ENCODE data around the gene IL26. TPM values are rescaled to one million over a fixed set of nuclear protein-coding genes. Genes with fewer than 3 reads are reported as not detected.

The IL26 gene
- total and polyA plus RNA-seq, 2 of the 4 experiments (the other 2 are of a cell fraction), result not detected

DNA sequence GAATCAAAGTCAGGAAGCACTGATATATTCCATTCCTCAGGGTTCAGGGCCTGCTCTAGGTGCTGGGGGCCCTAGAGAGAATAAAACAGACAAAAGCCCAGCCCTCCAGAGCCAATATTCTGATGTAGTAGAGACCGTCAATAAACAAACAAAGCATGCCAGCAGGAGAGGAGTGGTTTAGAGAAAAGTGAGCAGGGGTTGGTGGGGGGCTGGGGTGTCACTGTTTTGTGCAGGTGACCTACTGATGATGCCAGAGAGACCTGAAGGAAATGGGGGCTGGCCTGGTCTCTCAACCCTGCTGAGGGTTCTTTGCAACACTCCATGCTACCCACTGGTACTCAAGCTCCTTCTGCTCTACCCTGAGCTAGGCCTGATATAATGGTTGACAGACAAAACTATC, 26.5 kb downstream of the IL26 start:
- H3K18ac ChIP-seq (ENCODE audit: low read depth, low read length), result no peak overlapping the region
- no peak overlapping the region for H2BK5ac ChIP-seq (ENCODE audit: low read depth, low read length, poor library complexity, severe bottlenecking)
- H4K5ac ChIP-seq (ENCODE audit: low read depth, low read length), result no peak overlapping the region
- ATAC-seq (ENCODE audit: low read depth) (no peak), DNase-seq (no peak)
- H2BK20ac ChIP-seq (ENCODE audit: low read depth, low read length), result no peak overlapping the region
- no peak overlapping the region for H3K9ac ChIP-seq (ENCODE audit: low read depth, low read length)
- no peak overlapping the region for H4K91ac ChIP-seq (ENCODE audit: insufficient read depth, low read depth, low read length)
- H3K4ac ChIP-seq (ENCODE audit: low read depth, low read length), result no peak overlapping the region
- no peak overlapping the region for H3K4me3 ChIP-seq (ENCODE audit: insufficient read depth, low read depth, low read length)
- H2AK9ac ChIP-seq (replicated peaks; ENCODE audit: low read depth, low read length, poor library complexity), result no peak overlapping the region
- no peak overlapping the region for H3K27ac ChIP-seq (ENCODE audit: insufficient read depth, low read length)
- H3K79me1 ChIP-seq (ENCODE audit: low read depth in 1 of 2, low read length in 2 of 2), result no peaks in the 10 kb centered on the region
- H3K4me2 ChIP-seq (ENCODE audit: low read depth, low read length), result no peak overlapping the region
- BruUV-seq (replicated peaks), result no TSS peak
- no peaks in the 10 kb centered on the region for H3K4me1 ChIP-seq (ENCODE audit: control insufficient read depth, insufficient read depth, low read length)
- no CpG with 5 or more reads among the region's 1 CpG for WGBS, 2 experiments (ENCODE audit: extremely low coverage in 2 of 2, insufficient read length in 1 of 2)
- TF ChIP-seq MAFK (IDR thresholded peaks at IDR 0.05; ENCODE audit: low read depth, low read length), result no peak
- no peak for TF ChIP-seq NFE2L2 (IDR thresholded peaks at IDR 0.05; ENCODE audit: low read depth, low read length)
- TF ChIP-seq SMC3 (IDR thresholded peaks at IDR 0.05; ENCODE audit: low read depth, low read length), result no peak
- TF ChIP-seq RCOR1 (IDR thresholded peaks at IDR 0.05; ENCODE audit: insufficient replicate concordance, low read length), result no peak
- no peak for TF ChIP-seq FOS (IDR thresholded peaks at IDR 0.05; ENCODE audit: low read depth, low read length)
- TF ChIP-seq MXI1 (IDR thresholded peaks at IDR 0.05; ENCODE audit: borderline replicate concordance, low read depth, low read length), result no peak
- H3K23ac ChIP-seq (ENCODE audit: low read depth, low read length), result no peak overlapping the region
- CTCF ChIA-PET, result no interaction called here
- POLR2A ChIA-PET (ENCODE audit: unreplicated experiment), result no interaction called here
- in situ Hi-C loops (cut with MboI; ENCODE audit: low sequenced_read_pairs), result no loop called here
- H3K14ac ChIP-seq (replicated peaks; ENCODE audit: low read depth, low read length), result no peak overlapping the region
- H3K9me3 ChIP-seq (ENCODE audit: control insufficient read depth, insufficient read depth, low read length), result no peaks in the 10 kb centered on the region
- dilution Hi-C loops (cut with HindIII; ENCODE audit: low sequenced_read_pairs, unreplicated experiment), result no loop called here
- intact Hi-C loops (cut with micrococcal nuclease), result no loop called here
- H2BK120ac ChIP-seq (ENCODE audit: low read depth, low read length), result no peak overlapping the region
- no peaks in the 10 kb centered on the region for H3K36me3 ChIP-seq (ENCODE audit: control insufficient read depth, insufficient read depth, low read length)
- no peaks in the 10 kb centered on the region for H4K20me1 ChIP-seq (ENCODE audit: insufficient read depth, low read length)
- no peak overlapping the region for H2AFZ ChIP-seq (replicated peaks; ENCODE audit: low read length, poor library complexity)
- H3K27me3 ChIP-seq (ENCODE audit: control insufficient read depth, insufficient read depth, low read length), result peaks cover 4% of the 10 kb centered on the region
- no peak overlapping the region for H4K8ac ChIP-seq (ENCODE audit: low read depth in 2 of 2, low read length in 2 of 2)
- no peak overlapping the region for H2AK5ac ChIP-seq (ENCODE audit: low read depth, low read length)
- no peak overlapping the region for H3K56ac ChIP-seq (ENCODE audit: extremely low read depth, insufficient read depth, low read length)
- H3K9me1 ChIP-seq (ENCODE audit: insufficient read depth, low read length), result no peaks in the 10 kb centered on the region
- H2BK15ac ChIP-seq (ENCODE audit: low read depth, low read length), result no peak overlapping the region
